Activated T-helper 9 cell treated with anti-CD3 and anti-CD28 coated beads, Interleukin-2, amount 50 U/mL, for 16 hours (primary cell): ENCODE results near the gene ITGB7.

Experiments
- DNase-seq: peaks from one replicate; pipeline ENCODE4 v3.0.0-alpha.2; 2020; ENCODE audit warnings: low read depth

Gene ITGB7

GRCh38 chr12:53196486-53196885, 10.6 kb downstream of the ITGB7 start:
- no peak for DNase-seq

GRCh38 chr12:53195516-53196420, 11.3 kb downstream of the ITGB7 start:
- no peak for DNase-seq

DNA sequence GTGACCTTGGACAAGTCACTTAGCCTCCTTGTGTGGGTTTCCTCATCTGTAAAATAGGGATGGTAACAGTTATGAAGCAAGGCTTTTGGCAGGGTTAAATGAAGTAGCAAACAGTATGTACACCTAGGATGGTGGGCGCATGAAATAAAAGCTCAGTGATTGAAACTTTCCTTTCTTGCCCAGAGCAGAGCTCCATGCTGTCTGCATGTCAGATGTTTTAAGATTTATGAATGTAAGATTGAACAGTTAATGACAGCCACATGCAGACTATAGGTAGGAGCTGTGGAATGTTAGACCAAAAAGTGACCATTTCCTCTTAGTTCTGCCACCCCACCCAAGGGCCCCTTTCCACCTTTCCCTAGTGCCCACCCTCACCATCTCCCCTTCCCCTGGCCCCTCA, 12.1 kb downstream of the ITGB7 start:
- DNase-seq, result no peak

GRCh38 chr12:53193985-53194716, 12.9 kb downstream of the ITGB7 start:
- no peak for DNase-seq

- DNase-seq, result no peak
These were observed 14.0 kb downstream of the ITGB7 start for GRCh38 chr12:53193040-53193439.

- no peak for DNase-seq
These were observed 14.5 kb downstream of the ITGB7 start for GRCh38 chr12:53192531-53193021.

DNA sequence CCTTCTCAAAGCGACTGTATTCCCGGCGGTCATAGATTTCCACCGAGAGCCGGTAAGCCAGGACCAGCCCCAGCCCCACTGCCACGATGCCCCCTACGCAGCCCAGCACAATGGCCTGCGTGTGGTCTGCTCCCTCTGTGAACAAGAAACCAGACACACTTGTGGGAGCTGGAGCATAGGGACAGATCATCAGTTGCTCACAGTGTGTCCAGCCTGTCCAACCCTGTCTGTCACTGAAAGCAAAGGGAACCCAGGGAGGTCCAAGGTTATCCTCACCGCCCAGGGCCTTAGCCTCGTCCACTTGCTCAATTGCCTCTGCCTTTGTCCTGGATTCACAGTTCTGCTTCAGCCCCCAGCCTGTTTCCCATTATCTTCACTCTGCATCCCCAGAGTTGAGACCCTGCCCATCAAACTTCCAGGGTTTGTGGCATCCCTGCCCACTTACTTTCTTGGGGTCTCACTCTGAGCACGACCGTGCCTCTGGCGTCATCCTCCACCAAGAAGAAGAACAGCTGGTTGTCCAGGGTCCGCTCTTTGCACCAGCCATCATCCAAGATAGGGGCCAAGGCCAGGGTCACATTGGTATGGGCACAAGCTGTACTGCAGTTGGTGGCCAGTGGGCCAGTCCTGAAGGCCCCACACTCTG, 15.0 kb downstream of the ITGB7 start:
- DNase-seq, result no peak

DNA sequence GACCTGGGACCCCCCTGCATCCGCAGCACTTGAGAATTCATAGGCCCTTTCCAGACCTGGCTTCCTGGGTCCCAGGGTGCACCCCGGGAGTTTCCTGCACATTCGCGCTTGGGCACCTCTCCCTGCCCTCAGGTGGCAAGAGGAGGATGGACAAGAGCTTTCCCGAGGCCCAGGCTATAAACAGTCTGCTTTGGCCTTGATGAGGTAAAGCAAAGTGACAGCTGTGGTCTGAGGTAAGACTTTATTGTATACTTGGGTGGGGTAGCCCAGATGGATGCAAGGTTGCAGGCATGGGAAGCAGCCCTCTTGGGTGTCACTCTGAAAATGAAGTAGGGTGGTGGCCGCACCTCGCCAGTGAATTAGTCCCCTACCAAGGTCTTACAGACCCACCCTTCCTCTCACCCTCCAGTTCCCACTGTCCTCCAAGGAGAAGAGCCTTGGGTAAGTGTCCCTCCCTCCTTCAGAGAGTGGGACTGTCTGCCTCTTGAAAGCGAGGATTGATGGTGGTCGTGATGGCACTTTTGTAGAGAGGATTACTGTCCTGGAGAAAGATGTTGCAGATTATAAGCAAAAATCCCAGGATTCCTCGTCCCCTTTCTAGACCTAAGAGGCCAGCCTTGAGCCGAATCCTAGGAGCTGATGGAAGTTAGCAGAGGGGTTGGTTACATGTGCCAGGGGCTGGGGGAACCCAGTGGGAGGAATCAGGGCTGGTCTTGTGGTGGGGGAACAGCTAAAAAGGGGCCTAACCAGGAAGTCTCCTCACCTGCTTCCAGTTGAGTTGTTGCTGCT, 15.8 kb downstream of the ITGB7 start:
- DNase-seq, result no peak

DNA sequence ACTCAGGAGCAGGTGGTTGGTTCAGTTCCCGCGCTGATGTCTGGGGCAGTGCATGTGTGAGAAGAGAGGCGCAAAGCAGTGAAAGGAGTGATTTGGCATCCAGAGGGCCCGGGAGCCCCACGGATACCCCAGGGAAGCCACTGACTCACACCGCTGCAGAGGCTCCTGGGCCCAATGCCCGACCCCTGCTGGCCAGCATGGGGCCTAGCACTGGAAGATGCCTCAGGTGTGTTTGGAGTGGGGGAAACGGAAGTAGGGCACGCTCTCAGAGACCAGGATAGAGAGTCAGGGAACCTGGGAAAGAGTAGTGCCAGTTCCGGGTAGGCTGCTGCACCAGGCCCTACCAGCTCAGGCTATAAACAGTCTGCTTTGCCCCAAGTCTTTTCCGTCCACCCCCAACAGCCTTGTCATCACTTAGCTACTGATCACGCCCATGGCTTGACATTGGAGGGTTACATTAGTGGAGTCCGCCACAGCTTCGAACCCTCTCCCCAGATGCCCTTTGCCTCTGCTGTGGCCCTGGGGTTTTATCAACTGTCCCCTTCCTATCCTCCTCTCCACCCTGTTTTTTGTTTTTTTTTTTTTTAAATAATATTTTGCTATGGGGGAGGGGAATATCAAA, 16.8 kb downstream of the ITGB7 start:
- DNase-seq, result peak; percentile 41

- DNase-seq, result no peak
These were observed 19.7 kb downstream of the ITGB7 start for GRCh38 chr12:53187145-53187899.

GRCh38 chr12:53186745-53187144, 20.3 kb downstream of the ITGB7 start:
- no peak for DNase-seq

DNA sequence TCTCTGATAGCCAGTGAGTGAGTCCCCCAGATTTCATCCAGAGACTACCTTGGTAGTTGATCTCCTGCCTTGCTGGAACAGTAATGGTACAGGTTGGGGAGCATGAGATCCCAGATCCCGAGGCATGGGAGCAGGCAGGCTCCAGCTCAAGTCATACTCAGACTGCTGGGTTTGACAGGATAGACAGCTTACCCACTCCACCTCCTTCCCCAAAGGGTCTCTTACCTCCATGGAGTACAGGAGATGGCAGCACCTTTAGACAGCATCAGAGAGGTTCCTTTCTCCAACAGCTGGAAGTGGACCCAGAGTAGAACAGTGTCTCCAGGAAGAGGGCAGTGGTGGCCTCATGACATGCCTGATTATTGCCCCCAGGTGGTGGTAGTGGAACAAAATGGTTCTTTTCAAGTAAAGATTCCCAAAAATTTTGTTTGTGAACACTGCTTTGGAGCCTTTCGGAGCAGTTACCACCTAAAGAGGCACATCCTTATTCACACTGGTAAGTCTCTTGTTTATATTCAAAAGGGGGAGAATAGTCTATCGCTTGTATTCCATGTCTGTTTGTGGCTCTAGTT, 21.4 kb downstream of the ITGB7 start:
- no peak for DNase-seq

DNA sequence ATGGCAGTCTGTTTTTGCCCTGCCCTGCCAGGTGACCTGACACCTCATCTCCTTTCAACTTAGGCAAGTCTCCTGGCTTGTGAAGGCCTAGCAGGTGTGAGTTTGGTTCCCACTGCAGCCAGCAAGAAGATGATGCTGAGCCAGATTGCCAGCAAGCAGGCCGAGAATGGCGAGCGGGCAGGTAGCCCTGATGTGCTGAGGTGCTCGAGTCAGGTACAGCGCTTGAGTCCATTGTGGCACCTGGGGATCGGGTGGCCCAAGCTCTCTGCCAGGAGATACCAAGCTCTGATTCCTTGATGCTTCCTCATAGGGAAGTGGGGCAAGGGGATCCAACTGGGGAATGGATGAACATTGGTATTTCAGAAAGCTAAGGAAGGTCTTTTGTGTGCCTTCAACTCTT, 22.2 kb downstream of the ITGB7 start:
- no peak for DNase-seq

DNA sequence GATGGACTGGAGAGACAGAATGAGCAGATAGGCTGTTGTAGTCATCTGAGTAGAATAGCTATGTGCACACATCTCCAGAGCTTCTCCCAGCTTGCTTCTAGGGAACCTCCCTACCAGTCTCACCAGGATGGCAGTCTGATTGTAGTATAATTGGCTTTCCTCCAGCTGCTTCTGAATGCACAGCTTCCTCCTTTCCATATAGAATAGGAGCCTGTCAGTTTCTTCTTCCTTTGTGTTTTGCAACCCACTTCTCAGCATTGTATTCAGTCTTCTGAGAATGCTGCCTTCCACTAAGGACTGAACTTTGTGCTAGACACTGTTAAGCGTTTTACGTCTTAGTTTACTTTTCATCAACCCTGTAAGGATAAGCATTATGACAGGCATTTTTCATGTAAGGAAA, 24.1 kb downstream of the ITGB7 start:
- DNase-seq, result no peak

DNA sequence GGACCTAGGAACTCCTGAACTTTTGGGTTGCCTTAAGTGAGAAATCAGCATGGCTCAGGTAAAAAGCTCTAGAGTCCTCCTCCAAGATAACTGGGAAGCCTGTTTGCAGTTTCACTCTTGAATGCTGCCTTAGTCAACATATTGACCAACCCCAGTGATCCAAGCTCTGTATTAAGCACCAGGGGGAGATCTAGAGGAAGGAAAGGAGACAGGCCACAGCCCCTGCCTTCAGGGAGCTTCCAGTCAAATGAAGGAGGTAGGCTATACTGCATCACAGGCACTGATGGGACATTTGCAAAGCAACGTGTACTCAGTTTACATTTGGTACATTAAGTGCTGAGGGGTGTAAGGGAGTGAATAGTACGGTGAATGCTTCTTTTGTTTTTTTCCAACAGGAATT, 25.1 kb downstream of the ITGB7 start:
- DNase-seq, result no peak

- peak; percentile 75 for DNase-seq
These were observed 26.0 kb downstream of the ITGB7 start for GRCh38 chr12:53180931-53181645.

DNA sequence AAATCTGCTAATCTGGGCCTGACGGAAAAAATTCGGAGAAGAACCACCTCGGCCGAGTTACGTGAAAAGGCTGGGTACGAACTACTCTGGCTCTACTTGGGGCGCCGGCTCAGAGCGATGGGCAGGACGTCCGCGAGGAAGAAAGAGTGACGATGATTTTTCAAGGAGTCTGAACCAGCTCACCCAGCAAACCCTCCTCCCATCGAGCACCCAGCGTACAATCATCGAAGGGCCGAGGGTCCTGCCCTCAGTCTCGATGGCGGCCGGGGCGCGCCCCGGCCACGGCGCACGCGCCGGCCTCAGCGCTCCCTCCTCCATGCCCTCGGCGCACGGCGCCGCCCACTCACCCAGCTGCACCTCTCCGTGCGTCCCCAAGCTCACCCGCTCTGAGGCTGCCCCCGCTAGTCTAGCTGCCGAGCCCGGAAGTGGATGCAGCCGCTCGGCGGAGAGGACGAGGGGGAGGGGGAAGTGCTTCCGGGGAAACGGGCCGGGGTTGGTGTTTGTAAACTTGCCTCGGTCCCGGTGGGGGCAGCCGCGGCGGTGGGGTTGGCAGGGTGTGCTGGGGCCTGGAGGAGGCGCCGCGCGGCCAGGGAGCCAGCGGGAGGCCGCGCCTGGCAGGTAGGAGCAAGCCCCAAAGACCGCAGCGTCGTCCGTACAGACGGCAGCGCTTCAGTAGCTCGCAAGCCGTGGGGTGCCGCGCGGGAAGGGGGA, 26.7 kb downstream of the ITGB7 start, which contains the start of the genes CSAD and ZNF740:
Gene CSAD, minus strand, starts transcription at position 706 of the 711 bp plus-strand sequence. CDS start 7,455 bp downstream, outside the sequence.
Gene ZNF740, plus strand, starts transcription at position 503 of the 711 bp plus-strand sequence. CDS start 1,262 bp downstream, outside the sequence.
- peak; percentile 97 for DNase-seq

DNA sequence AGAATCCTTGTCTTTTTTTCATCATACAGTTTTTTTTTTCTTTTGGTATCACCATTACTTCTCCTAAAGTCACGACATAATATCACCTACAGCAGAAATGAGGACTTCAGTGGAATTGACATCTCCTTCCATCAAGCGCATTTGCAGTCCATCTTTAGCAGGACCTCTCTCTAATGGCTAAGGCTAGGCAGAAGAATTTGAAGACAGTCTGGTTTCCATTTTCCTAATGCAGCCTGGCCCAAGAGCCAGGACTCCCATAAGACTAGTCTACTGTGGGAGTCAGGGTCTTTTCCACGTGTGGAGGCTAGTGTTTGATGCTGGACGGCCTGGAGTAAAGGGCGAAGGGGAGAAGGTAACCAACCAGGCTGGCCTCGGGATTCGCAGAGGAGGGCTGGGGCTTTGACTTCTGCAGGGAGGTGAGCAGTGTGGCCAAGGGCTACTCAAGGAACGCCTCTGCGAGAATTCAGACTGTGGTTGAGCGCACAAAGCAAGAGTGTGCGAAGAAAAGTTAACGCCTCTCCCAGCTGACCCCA, 27.3 kb downstream of the ITGB7 start:
- DNase-seq, result no peak
